Fibroblast of peridontal ligament (primary cell): Measurements from ENCODE around the gene POR.

Experiments
- DNase-seq: peaks from one replicate; pipeline ENCODE4 v3.0.0-alpha.2; 2010; ENCODE audit errors: extremely low read depth

The POR gene

GRCh38 chr7:75916259-75916658 lies 1.3 kb downstream of the POR start:
- DNase-seq, result no peak

GRCh38 chr7:75916685-75917634 lies 2.0 kb downstream of the POR start:
- DNase-seq, result no peak

- no peak for DNase-seq
These were observed 5.6 kb downstream of the POR start for GRCh38 chr7:75920431-75921161.

- no peak for DNase-seq
These were observed 6.5 kb downstream of the POR start for GRCh38 chr7:75921479-75921878.

GRCh38 chr7:75922966-75923603 lies 8.1 kb downstream of the POR start:
- DNase-seq, result no peak

- DNase-seq, result no peak
These were observed 9.3 kb downstream of the POR start for GRCh38 chr7:75924256-75924655.

GRCh38 chr7:75924889-75925288 lies 9.9 kb downstream of the POR start:
- DNase-seq, result no peak

GRCh38 chr7:75925717-75926435 lies 10.9 kb downstream of the POR start:
- no peak for DNase-seq

GRCh38 chr7:75928568-75928914 lies 13.6 kb downstream of the POR start:
- no peak for DNase-seq

- DNase-seq, result no peak
These were observed 16.7 kb downstream of the POR start for GRCh38 chr7:75931680-75932079.

- DNase-seq, result peak; percentile 95
These were observed 23.2 kb downstream of the POR start for GRCh38 chr7:75937958-75938786.

GRCh38 chr7:75938921-75939320 lies 24.0 kb downstream of the POR start:
- no peak for DNase-seq

- DNase-seq, result no peak
These were observed 28.9 kb downstream of the POR start for GRCh38 chr7:75943864-75944263.

GRCh38 chr7:75944507-75944906 lies 29.6 kb downstream of the POR start:
- DNase-seq, result no peak

- no peak for DNase-seq
These were observed 30.6 kb downstream of the POR start for GRCh38 chr7:75945297-75946168.

- DNase-seq, result no peak
These were observed 31.4 kb downstream of the POR start for GRCh38 chr7:75946207-75946855.

GRCh38 chr7:75948179-75948578 lies 33.2 kb downstream of the POR start:
- DNase-seq, result no peak

GRCh38 chr7:75950111-75950681 lies 35.2 kb downstream of the POR start:
- DNase-seq, result no peak

- DNase-seq, result peak; percentile 76
These were observed 36.6 kb downstream of the POR start for GRCh38 chr7:75951506-75951905.
